Endothelial cell of umbilical vein (primary cell): ENCODE results near the gene ARG2. TPM values are rescaled to one million over a fixed set of nuclear protein-coding genes. Genes with fewer than 3 reads are reported as not detected.

ENCODE experiments used
- BruUV-seq: library from RNA; stranded (reverse); fragments of 400-500 nt; replicated peaks from 2 replicates; lab custom pipeline; 2021; lab: Mats Ljungman, UMichigan
- CTCF ChIA-PET: fragments of 300-600, 350-600 bp; sonication (Branson Sonifier 250); formaldehyde crosslinking; loops from one replicate; lab custom pipeline; 2021; ENCODE audit warnings: antibody characterized with exemption, inconsistent platforms; lab: Charles Lee
- POLR2A ChIA-PET: fragments of 300-600, 350-600 bp; sonication (Branson Sonifier 250); formaldehyde crosslinking; loops from one replicate; lab custom pipeline; 2021; ENCODE audit warnings: antibody characterized with exemption, inconsistent platforms; lab: Charles Lee
- DNase-seq: peaks from one replicate; pipeline ENCODE4 v3.0.0-alpha.2; 2011; ENCODE audit warnings: low read depth, low spot score
- FAIRE-seq: peaks from 2 replicates; lab custom pipeline; 2011; peaks lifted over from hg19 to GRCh38; lab: Jason Lieb, UNC
- H2AFZ ChIP-seq: 2 replicates; pipeline ENCODE4 v1.6.0; 2012; ENCODE audit warnings: low read depth, low read length, control low read depth, inconsistent platforms
- H3K27ac ChIP-seq: 2 replicates; pipeline ENCODE4 v1.5.1; 2011; ENCODE audit warnings: low read depth, mild to moderate bottlenecking, control low read depth, low read length, moderate library complexity; ENCODE audit not compliant: insufficient read depth
- H3K27me3 ChIP-seq, 2 experiments: 2 replicates each; pipeline versions ENCODE4 v1.6.0 to v1.6.1; 2011; ENCODE audit warnings: low read length in 2 of 2, mixed read lengths in 1 of 2; ENCODE audit not compliant: control insufficient read depth in 2 of 2, insufficient read depth in 2 of 2
- H3K36me3 ChIP-seq, 2 experiments: 2 replicates in 1 of 2; 3 replicates in 1 of 2; pipeline ENCODE4 v1.5.1; 2011; ENCODE audit warnings: low read length in 2 of 2, mild to moderate bottlenecking in 1 of 2, moderate library complexity in 1 of 2; ENCODE audit not compliant: control insufficient read depth in 2 of 2, insufficient read depth in 2 of 2; ENCODE audit errors: extremely low read depth in 1 of 2
- H3K4me1 ChIP-seq: 3 replicates; pipeline ENCODE4 v1.5.1; 2011; ENCODE audit warnings: mild to moderate bottlenecking, low read length; ENCODE audit not compliant: control insufficient read depth, insufficient read depth; ENCODE audit errors: extremely low read depth
- H3K4me2 ChIP-seq: 2 replicates; pipeline ENCODE4 v1.6.1; 2011; ENCODE audit warnings: low read length, control low read depth, mixed read lengths; ENCODE audit not compliant: insufficient read depth
- H3K4me3 ChIP-seq, 3 experiments: fragments of 200-600 bp in 1 of 3; sonication (generic), shearing (Covaris generic) in 1 of 3; replicated peaks in 1 of 3; 2 replicates each; pipeline ENCODE4 v1.5.1; 2011 to 2016; ENCODE audit warnings: control low read depth in 3 of 3, low read length in 3 of 3, mild to moderate bottlenecking in 2 of 3, inconsistent platforms in 1 of 3, low read depth in 1 of 3, moderate library complexity in 1 of 3; ENCODE audit not compliant: insufficient read depth in 1 of 3
- H3K79me2 ChIP-seq: 2 replicates; pipeline ENCODE4 v1.6.0; 2012; ENCODE audit warnings: low read length, inconsistent platforms; ENCODE audit not compliant: control insufficient read depth, insufficient read depth
- H3K9ac ChIP-seq: replicated peaks from 2 replicates; pipeline ENCODE3; 2011; ENCODE audit warnings: low read length, control low read depth; ENCODE audit not compliant: insufficient read depth; ENCODE audit errors: extremely low read depth
- H3K9me1 ChIP-seq: replicated peaks from 3 replicates; pipeline ENCODE4 v1.6.0; 2011; ENCODE audit warnings: mild to moderate bottlenecking, low read length; ENCODE audit not compliant: control insufficient read depth, insufficient read depth; ENCODE audit errors: extremely low read depth
- H3K9me3 ChIP-seq: replicated peaks from 2 replicates; pipeline ENCODE4 v1.5.1; 2012; ENCODE audit warnings: low read length, inconsistent platforms; ENCODE audit not compliant: control insufficient read depth, insufficient read depth
- H4K20me1 ChIP-seq: replicated peaks from 2 replicates; pipeline ENCODE3; 2011; ENCODE audit warnings: mild to moderate bottlenecking, low read length; ENCODE audit not compliant: control insufficient read depth, insufficient read depth; ENCODE audit errors: extremely low read depth
- CTCF ChIP-seq, 2 donors: IDR thresholded peaks; 1 replicate in 1 of 2; 2 replicates in 1 of 2; pipeline ENCODE4 v1.5.1; 2011; ENCODE audit warnings: low read length in 2 of 2, mild to moderate bottlenecking in 2 of 2, moderate library complexity in 2 of 2, control low read depth in 1 of 2, inconsistent platforms in 1 of 2, low read depth in 1 of 2; ENCODE audit not compliant: insufficient read depth in 1 of 2; ENCODE audit errors: extremely low read depth in 1 of 2
- EZH2 ChIP-seq: IDR thresholded peaks from 2 replicates; pipeline ENCODE4 v1.6.1; 2012; ENCODE audit warnings: borderline replicate concordance, low read depth, mild to moderate bottlenecking, moderate library complexity, low read length, inconsistent platforms; ENCODE audit not compliant: severe bottlenecking
- FOS ChIP-seq: IDR thresholded peaks from 2 replicates; pipeline ENCODE4 v1.6.1; 2011; ENCODE audit warnings: mild to moderate bottlenecking, low read length, moderate library complexity, borderline replicate concordance; ENCODE audit not compliant: insufficient read depth
- GATA2 ChIP-seq: IDR thresholded peaks from 2 replicates; pipeline ENCODE4 v1.7.0; 2011; ENCODE audit warnings: low read depth, mild to moderate bottlenecking, moderate library complexity, mixed read lengths, low read length; ENCODE audit not compliant: insufficient read length, insufficient read depth
- JUN ChIP-seq: IDR thresholded peaks from 2 replicates; pipeline ENCODE4 v1.6.1; 2011; ENCODE audit warnings: borderline replicate concordance, low read depth; ENCODE audit not compliant: insufficient read length, insufficient read depth
- MAX ChIP-seq: IDR thresholded peaks from 2 replicates; pipeline ENCODE4 v1.6.1; 2011; ENCODE audit not compliant: insufficient read depth, insufficient read length
- MYC ChIP-seq: IDR thresholded peaks from one replicate; pipeline ENCODE4 v1.6.1; 2011; ENCODE audit warnings: mild to moderate bottlenecking, low read depth, low read length
- POLR2A ChIP-seq: IDR thresholded peaks from 2 replicates; pipeline ENCODE4 v1.6.1; 2012; ENCODE audit warnings: low read depth, mild to moderate bottlenecking, control low read depth, low read length
- POLR2AphosphoS5 ChIP-seq: IDR thresholded peaks from 2 replicates; pipeline ENCODE4 v1.6.1; 2012; ENCODE audit warnings: low read depth, mild to moderate bottlenecking, control low read depth, low read length, moderate library complexity; ENCODE audit not compliant: insufficient read depth
- dilution Hi-C: fragments of 300-500 bp; cut with MboI; formaldehyde crosslinking; loops from one replicate; pipeline ENCODE4 v1.15.0; 2019; ENCODE audit warnings: low sequenced_read_pairs; ENCODE audit not compliant: extremely low pct_ligation_motif_present
- intact Hi-C: fragments of 100-400 bp; cut with micrococcal nuclease; formaldehyde crosslinking; loops from one replicate; pipeline ENCODE4 v1.10.0; 2022
- polyA plus RNA-seq, 4 experiments: library from polyadenylated mRNA; depleted of rRNA in 3 of 4; stranded (reverse) in 3 of 4; unstranded in 1 of 4; fragments of >200 nt; gene quantifications; 2 replicates each; pipeline versions ENCODE4 v1.2.1 to v1.2.3, GENCODE V29; 2011 to 2012; ENCODE audit warnings: missing spikeins in 1 of 4
- total RNA-seq: library from RNA; stranded (reverse); gene quantifications from 2 replicates; pipeline ENCODE4 v1.2.3, GENCODE V29; 2021

ARG2 gene
- total and polyA plus RNA-seq, 2 donors (not counting 3 experiments of a cell fraction or from before 2014, with no cell fraction given) = 16.6 to 22.5 TPM

GRCh38 chr14:67644428-67644827, 24.7 kb downstream of the ARG2 start:
- Histone ChIP-seq H3K79me2 (no peaks in the 10 kb centered on the region), H3K4me2 (no peak overlapping the region), H3K9ac (no peak overlapping the region), H2AFZ (no peak overlapping the region), H3K4me3 (no peak overlapping the region), H3K27ac (no peak overlapping the region), H3K9me1 (no peaks in the 10 kb centered on the region), H3K4me1 (no peaks in the 10 kb centered on the region), H3K36me3 (peaks cover 3 to 6% of the 10 kb centered on the region in 2 experiments), H3K27me3 (no peaks in the 10 kb centered on the region), H4K20me1 (no peaks in the 10 kb centered on the region), H3K9me3 (no peaks in the 10 kb centered on the region)
- TF ChIP-seq FOS (no peak), MYC (no peak), POLR2A (no peak), GATA2 (no peak), EZH2 (no peak), POLR2AphosphoS5 (no peak), CTCF (IDR thresholded peaks at IDR 0.05; ENCODE audit: extremely low read depth in 1 of 2, insufficient read depth in 1 of 2, low read depth in 1 of 2, low read length in 2 of 2) (no peak), MAX (no peak), JUN (no peak)
- dilution Hi-C loops (no loop called here), intact Hi-C loops (loop anchor here (1.0 kb wide), 1 partner anchor 22 kb away; no protein-coding TSS in a partner anchor)
- no peak for DNase-seq
- POLR2A ChIA-PET = no interaction called here
- CTCF ChIA-PET = interaction anchor here (0.7 to 3.3 kb wide), 9 partner anchors 14 to 117 kb away, joined by 3 to 21 read pairs (median 3); no protein-coding TSS in a partner anchor
- no TSS peak for BruUV-seq
- FAIRE-seq = no peak
